Measurements from ENCODE around the gene ACAD11.

GRCh38 chr3:132594498-132594897 is 65.1 kb downstream of the ACAD11 start:
- no peak for TF ChIP-seq ELF4 (IDR thresholded peaks at IDR 0.05)
- TF ChIP-seq FOXM1 (IDR thresholded peaks at IDR 0.05; ENCODE audit: borderline replicate concordance), result no peak
- no peak for TF ChIP-seq ZNF384 (IDR thresholded peaks at IDR 0.05)
- no peak for TF ChIP-seq ARNT (IDR thresholded peaks at IDR 0.05)
- no peak for TF ChIP-seq LEF1 (IDR thresholded peaks at IDR 0.05; ENCODE audit: borderline replicate concordance)
- TF ChIP-seq FOXK2 (IDR thresholded peaks at IDR 0.05), result no peak
- TF ChIP-seq HDGF (IDR thresholded peaks at IDR 0.05; ENCODE audit: borderline replicate concordance), result no peak
- TF ChIP-seq SUZ12 (IDR thresholded peaks at IDR 0.05), result no peak
